ENCODE measurements around the gene FXYD1. TPM values are rescaled to one million over a fixed set of nuclear protein-coding genes. Genes with fewer than 3 reads are reported as not detected.

The FXYD1 gene
- total and polyA plus RNA-seq, 2 of the 8 experiments (the other 6 are each of a cell fraction or from before 2014, with no cell fraction given): 1.6 to 8.1 TPM

- H3K79me2 ChIP-seq (ENCODE audit: control insufficient read depth in 1 of 2, insufficient read depth in 2 of 2, low read length in 2 of 2): no peaks in the 10 kb centered on the region
- no peak overlapping the region for H3K27ac ChIP-seq (ENCODE audit: low read depth, low read length)
- no peak overlapping the region for H2AFZ ChIP-seq (ENCODE audit: low read length)
- H3K4me3 ChIP-seq (ENCODE audit: extremely low read depth in 1 of 4, insufficient read depth in 2 of 4, low read depth in 3 of 4, low read length in 4 of 4): no peak overlapping the region
- no peaks in the 10 kb centered on the region for H3K23me2 ChIP-seq (ENCODE audit: low read depth, low read length)
- ChIA-PET CTCF (ENCODE audit: partially characterized antibody) (interaction anchor here (1.0 to 6.9 kb wide), 4 partner anchors 14 to 20 kb away, joined by 3 to 154 read pairs (median 22); partner anchors contain the start of genes FXYD1, FXYD7 and LGI4), POLR2A (ENCODE audit: partially characterized antibody) (interaction anchor here (2.6 kb wide), 1 partner anchor 15 kb away, joined by 9 read pairs; the partner anchor contains the start of gene LGI4)
- no peak overlapping the region for H2BK15ac ChIP-seq (ENCODE audit: low read length)
- no peaks in the 10 kb centered on the region for H4K20me1 ChIP-seq (replicated peaks in 1 of 2; ENCODE audit: control insufficient read depth in 1 of 2, insufficient read depth in 2 of 2, low read length in 2 of 2)
- WGBS, 2 experiments (ENCODE audit: extremely low coverage in 1 of 2, insufficient coverage in 1 of 2, insufficient read length in 1 of 2, insufficient replicate concordance in 2 of 2, low coverage in 1 of 2, low lambda C conversion rate in 2 of 2, missing lambda C conversion rate in 1 of 2): 94% methylated on average over 4 of the region's 7 CpGs; no CpG with 5 or more reads in 1 of the 2 experiments
- no peak overlapping the region for H2AK5ac ChIP-seq (ENCODE audit: low read depth, low read length)
- no peaks in the 10 kb centered on the region for H3K79me1 ChIP-seq (ENCODE audit: low read depth, low read length)
- no peak for TF ChIP-seq JUND (IDR thresholded peaks at IDR 0.05; ENCODE audit: low read length)
- DNase-seq (ENCODE audit: low read depth in 1 of 2, low spot score in 2 of 2) (no peak), FAIRE-seq (no peak)
- no peak overlapping the region for H2BK20ac ChIP-seq (ENCODE audit: low read length)
- H3K9ac ChIP-seq (replicated peaks in 1 of 4; ENCODE audit: extremely low read depth in 1 of 4, low read depth in 3 of 4, low read length in 3 of 4): no peak overlapping the region
- H3K27me3 ChIP-seq (replicated peaks in 1 of 4; ENCODE audit: control insufficient read depth in 3 of 4, extremely low read depth in 1 of 4, insufficient read depth in 3 of 4, low read length in 3 of 4): peaks cover 0 to 2% (median 0%) of the 10 kb centered on the region in 4 experiments; a peak in 2 of 7 replicates
- H2BK120ac ChIP-seq (replicated peaks; ENCODE audit: low read depth, low read length): no peak overlapping the region
- H4K91ac ChIP-seq (replicated peaks; ENCODE audit: insufficient read length, low read length): no peak overlapping the region
- H3K14ac ChIP-seq (ENCODE audit: insufficient read length): no peak overlapping the region
- H3K56ac ChIP-seq (replicated peaks; ENCODE audit: insufficient read length, low read depth, low read length): no peak overlapping the region
- H2BK12ac ChIP-seq (ENCODE audit: low read depth, low read length): no peak overlapping the region
- H3K4me1 ChIP-seq (replicated peaks in 1 of 4; ENCODE audit: control insufficient read depth in 3 of 4, insufficient read depth in 4 of 4, low read length in 3 of 4): peaks cover 3 to 19% (median 12%) of the 10 kb centered on the region in 4 experiments; a peak in 6 of 7 replicates
- H4K5ac ChIP-seq (ENCODE audit: insufficient read length, low read depth, low read length): no peak overlapping the region
- no peak overlapping the region for H3K18ac ChIP-seq (ENCODE audit: extremely low read depth, low read length)
- no peak overlapping the region for H3K4ac ChIP-seq (replicated peaks; ENCODE audit: insufficient read length, low read depth, low read length)
- no peaks in the 10 kb centered on the region for H3K36me3 ChIP-seq (ENCODE audit: control insufficient read depth in 2 of 4, insufficient read depth in 4 of 4, low read length in 3 of 4)
- H2BK5ac ChIP-seq (ENCODE audit: low read depth, low read length): no peak overlapping the region
- no peak overlapping the region for H3K23ac ChIP-seq (ENCODE audit: insufficient read length)
- no peak overlapping the region for H4K8ac ChIP-seq (ENCODE audit: extremely low read depth, insufficient read depth, low read length)
- H3K4me2 ChIP-seq (ENCODE audit: insufficient read depth in 1 of 2, low read depth in 2 of 2, low read length in 2 of 2): no peak overlapping the region
- H3K9me3 ChIP-seq (ENCODE audit: insufficient read depth in 2 of 2, low read depth in 1 of 2, low read length in 1 of 2): no peaks in the 10 kb centered on the region
These were observed 17.7 kb upstream of the FXYD1 start for GRCh38 chr19:35120898-35121297.

All from H1 (cell line).